Measurements from ENCODE around the gene SORCS1.
"Not testable (repeated sequence)": the region's sequence is repeated elsewhere in the genome, so short reads cannot be mapped to it uniquely, and the experiment has no call there.

SORCS1 gene

GRCh38 chr10:107037192-107038122, 127.0 kb downstream of the SORCS1 start:
- no peak for DNase-seq

GRCh38 chr10:107033799-107034422, 130.6 kb downstream of the SORCS1 start:
- no peak for DNase-seq

GRCh38 chr10:107032700-107033401, 131.7 kb downstream of the SORCS1 start:
- DNase-seq, result no peak

GRCh38 chr10:107031931-107032699, 132.4 kb downstream of the SORCS1 start:
- no peak for DNase-seq

- no peak for DNase-seq
These were observed 136.3 kb downstream of the SORCS1 start for GRCh38 chr10:107028236-107028635.

GRCh38 chr10:107025676-107026075, 138.8 kb downstream of the SORCS1 start:
- DNase-seq, result no peak

- DNase-seq, result not testable (repeated sequence)
These were observed 140.5 kb downstream of the SORCS1 start for GRCh38 chr10:107024033-107024432.

- DNase-seq, result no peak
These were observed 141.7 kb downstream of the SORCS1 start for GRCh38 chr10:107022600-107023354.

GRCh38 chr10:107019154-107019553, 145.4 kb downstream of the SORCS1 start:
- no peak for DNase-seq

GRCh38 chr10:107013258-107014006, 151.1 kb downstream of the SORCS1 start:
- DNase-seq, result no peak

GRCh38 chr10:107011992-107012391, 152.5 kb downstream of the SORCS1 start:
- DNase-seq, result no peak

GRCh38 chr10:107011105-107011504, 153.4 kb downstream of the SORCS1 start:
- no peak for DNase-seq

GRCh38 chr10:107010531-107010930, 154.0 kb downstream of the SORCS1 start:
- DNase-seq, result no peak

GRCh38 chr10:107004362-107004761, 160.1 kb downstream of the SORCS1 start:
- DNase-seq, result no peak

GRCh38 chr10:107002068-107002467, 162.4 kb downstream of the SORCS1 start:
- DNase-seq, result no peak

GRCh38 chr10:106999118-106999707, 165.3 kb downstream of the SORCS1 start:
- DNase-seq, result no peak

GRCh38 chr10:106997721-106998120, 166.8 kb downstream of the SORCS1 start:
- no peak for DNase-seq

- no peak for DNase-seq
These were observed 168.0 kb downstream of the SORCS1 start for GRCh38 chr10:106996510-106996909.

- DNase-seq, result no peak
These were observed 172.5 kb downstream of the SORCS1 start for GRCh38 chr10:106992055-106992454.

GRCh38 chr10:106991091-106991490, 173.4 kb downstream of the SORCS1 start:
- no peak for DNase-seq

GRCh38 chr10:106987362-106987761, 177.1 kb downstream of the SORCS1 start:
- DNase-seq, result no peak
